NOMO-1 (cell line): ENCODE results near the gene PLEKHB1.
A peak's percentile ranks its signal among the peaks of the same experiment; 100 is the strongest.

Experiments
- DNase-seq, 2 experiments: peaks; one replicate each; lab custom pipeline; 2025; ENCODE audit not compliant: unreplicated experiment in 2 of 2; lab: John Stamatoyannopoulos, UW

Gene PLEKHB1, protein sequence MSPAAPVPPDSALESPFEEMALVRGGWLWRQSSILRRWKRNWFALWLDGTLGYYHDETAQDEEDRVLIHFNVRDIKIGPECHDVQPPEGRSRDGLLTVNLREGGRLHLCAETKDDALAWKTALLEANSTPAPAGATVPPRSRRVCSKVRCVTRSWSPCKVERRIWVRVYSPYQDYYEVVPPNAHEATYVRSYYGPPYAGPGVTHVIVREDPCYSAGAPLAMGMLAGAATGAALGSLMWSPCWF

DNA sequence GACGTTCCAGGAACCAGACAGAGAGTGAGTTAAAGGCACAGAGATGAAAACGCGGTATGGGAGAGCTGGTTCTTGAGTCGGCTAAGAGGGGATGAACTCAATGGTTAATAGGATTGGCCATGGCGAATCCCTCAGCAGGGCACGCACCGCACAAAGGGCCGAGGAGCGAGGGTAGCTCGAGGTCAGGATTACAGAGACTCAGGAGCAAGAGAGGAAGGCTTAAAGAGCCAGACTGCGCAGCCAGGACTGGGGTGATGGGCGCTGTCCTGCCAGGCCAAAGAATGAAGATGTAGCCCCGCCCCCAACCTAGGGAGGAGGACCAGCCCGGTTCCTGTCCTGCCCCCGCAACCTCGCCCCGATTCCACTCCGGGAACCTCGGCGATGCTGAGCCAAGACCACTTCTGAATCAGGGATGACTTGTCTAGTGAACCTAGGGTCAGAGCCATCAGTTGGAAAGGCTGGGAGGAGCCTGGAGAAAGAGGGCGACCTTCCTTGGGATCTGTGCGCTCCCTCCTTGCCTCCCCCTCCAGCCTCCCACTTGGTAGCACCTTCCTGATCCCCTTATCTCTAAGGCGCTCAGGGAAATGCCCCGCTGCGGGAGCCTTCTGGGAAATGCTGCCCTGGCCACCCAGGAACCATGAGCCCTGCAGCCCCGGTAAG lies at the start of gene PLEKHB1:
PLEKHB1 (plus strand) TSS at position 610 of the 660 bp plus-strand sequence; CDS start at position 638, 28 bp downstream.
- DNase-seq = no peak

DNA sequence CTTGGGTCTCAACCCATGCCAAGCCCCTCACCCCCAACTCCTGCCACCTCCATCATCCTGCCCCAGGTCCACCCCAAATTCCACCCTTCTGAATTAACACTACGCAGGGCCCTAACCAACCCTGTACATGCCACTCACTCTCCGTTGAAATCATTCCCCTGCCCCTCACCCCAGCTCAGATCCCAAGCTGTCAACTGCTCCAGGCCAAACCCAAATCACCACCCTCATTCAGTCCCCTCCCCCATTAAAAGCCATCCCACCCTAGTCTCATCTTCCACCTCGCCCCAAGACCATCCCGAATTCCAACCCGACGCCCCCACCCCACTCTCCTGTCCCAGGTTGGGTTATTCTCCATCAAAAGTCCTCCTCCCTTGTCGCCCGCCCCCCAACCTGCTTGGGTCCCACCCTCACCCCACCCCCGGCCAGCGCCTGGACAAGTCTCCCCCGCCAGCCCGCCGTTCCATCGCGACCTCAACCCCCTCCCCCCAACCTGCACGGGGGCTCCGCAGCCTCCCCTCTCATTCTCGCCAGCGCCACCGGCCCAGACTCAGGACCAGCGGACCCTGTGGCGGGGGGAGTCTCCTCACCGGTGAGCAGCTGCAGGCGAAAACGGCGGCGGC lies 48.9 kb upstream of the PLEKHB1 start:
- no peak for DNase-seq

DNA sequence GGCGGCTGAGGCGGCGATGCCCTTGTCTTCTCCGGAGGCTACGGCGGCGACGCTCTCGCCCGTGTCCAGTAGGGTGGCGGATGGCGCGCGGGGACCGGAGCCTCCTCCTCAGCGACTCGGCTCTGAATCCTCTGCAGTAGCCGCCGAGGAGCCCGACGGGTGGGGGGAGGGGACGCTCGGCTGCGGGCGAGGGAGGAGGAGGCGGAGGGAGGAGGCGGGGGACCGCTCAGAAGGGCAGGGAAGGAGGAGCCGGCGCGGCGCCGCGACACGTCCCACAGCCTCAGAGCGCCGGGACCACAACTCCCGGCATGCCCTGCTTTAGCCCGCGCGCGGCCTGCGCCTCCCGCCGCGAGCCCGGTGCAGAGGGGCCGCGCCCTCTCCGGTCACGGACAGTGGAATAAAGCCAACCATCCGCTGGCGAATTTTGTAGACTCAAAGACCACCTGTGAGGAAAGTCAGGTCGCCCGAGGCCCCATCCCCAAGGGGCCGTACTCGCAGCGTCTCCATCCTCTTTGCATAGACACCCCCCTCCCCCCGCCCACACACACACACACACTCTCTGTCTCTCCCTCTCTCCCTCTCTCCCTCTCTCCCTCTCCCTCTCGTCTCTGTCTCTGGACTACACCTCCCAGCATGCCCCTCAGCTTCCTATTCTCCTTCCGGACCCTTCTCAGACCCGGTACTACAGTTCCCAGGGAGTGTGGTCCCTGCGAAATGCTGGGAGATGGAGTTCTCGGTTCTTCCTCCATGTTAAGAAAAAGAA lies 48.2 kb upstream of the PLEKHB1 start, which contains the start of gene FAM168A:
FAM168A (minus strand) TSS at position 157 of the 763 bp plus-strand sequence. CDS start 129,638 bp downstream, outside the sequence.
- peak; percentile 93 for DNase-seq

DNA sequence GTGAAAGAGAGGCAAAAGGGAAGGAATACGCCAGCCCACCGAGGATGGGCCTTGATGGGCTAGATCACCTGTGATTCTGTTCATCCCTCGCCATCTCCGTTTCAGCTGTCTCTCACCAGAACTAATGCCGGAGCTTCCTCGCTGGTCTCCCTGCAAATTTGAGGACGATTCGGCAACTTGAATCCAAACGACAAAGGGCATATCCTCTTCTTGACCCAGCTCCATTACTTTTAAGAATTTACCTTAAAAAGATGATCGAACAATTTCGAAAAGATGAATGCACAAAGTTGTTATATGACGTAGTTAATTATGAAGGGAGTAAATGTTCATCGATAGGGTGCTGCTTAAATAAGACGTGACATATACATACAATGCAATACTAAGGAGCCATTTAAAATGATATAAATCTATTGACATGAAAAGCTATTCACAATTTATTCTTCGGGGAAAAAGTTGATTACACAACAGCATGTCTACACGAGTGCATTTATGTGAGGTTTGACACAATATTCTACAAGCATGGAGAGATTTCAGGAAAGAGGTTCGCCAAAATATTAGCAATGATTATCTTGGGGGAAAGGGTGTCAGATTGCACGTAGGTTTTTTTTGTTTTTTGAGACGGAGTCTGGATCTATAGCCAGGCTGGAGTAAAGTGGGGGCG lies 47.5 kb upstream of the PLEKHB1 start:
- DNase-seq = peak in 1 of 2 experiments; percentile 68

DNA sequence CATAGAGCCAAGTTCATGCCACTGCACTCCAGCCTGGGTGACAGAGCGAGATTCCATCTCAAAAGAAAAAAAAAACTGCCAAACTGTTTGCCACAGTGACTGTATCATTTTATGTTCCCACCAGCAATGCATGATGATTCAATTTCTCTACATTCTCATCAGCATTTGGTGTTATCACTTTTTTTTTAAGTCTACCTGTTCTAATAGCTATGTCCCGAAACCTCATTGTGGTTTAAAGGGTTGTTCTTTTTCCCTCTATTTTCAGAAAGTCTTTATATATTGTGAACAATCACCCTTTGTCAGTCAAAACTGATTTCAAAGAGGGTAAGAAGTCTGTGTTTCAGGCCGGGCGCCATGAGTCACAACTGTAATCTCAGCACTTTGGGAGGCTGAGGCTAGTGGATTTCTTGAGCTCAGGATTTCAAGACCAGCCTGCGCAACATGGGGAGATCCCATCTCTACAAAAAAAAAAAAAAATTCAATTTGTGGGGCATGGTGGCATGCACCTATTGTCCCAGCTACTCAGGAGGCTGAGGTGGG lies 33.7 kb upstream of the PLEKHB1 start:
- no peak for DNase-seq

DNA sequence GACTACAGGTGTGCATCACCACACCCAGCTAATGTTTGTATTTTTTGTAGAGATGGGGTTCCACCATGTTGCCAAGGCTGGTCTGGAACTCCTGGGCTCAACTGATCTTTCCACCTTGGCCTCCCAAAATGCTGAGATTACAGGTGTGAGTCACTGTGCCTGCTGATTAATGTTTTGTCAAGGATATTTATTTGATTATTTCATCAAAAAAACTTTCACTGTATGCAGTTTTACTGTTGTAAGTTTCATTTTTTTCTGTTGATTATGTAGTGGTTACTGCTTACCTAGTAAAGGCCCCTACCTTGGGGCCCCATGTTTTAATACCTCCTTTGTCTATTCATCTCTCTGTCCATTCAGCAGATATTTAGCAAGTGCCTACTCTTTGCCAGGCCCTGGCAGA lies 31.8 kb upstream of the PLEKHB1 start:
- DNase-seq = no peak

DNA sequence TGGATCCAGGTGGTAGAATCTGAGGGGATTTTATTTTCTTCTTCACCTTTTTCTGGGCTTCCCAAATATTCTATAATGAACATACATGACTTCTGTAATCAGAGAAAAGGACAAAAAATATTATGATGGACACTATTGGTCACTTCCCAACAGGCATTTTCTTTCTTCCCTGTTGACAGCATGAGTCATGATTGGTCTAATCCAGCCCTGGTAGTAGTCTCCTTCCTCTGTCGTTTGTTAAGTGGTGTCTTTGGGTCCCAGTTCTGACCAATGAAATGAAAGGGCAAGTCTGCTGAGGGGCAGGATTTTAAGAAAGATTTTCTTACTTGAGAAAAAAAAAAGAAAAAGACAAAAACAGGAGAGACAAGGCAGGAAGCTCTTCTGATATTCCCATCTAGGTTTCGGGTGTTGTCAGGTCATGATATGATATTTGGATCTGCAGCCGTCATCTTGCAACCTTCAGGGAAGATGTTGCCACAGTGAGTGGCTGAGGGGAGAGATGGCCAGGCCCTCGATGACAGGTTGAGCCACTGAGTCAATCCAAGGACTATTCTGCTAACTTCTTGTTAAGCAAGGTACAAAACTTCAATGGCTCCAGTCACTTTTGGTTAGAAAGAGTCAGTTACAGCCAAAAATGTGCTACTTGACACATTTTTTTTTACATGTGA lies 23.3 kb upstream of the PLEKHB1 start:
- DNase-seq = no peak

DNA sequence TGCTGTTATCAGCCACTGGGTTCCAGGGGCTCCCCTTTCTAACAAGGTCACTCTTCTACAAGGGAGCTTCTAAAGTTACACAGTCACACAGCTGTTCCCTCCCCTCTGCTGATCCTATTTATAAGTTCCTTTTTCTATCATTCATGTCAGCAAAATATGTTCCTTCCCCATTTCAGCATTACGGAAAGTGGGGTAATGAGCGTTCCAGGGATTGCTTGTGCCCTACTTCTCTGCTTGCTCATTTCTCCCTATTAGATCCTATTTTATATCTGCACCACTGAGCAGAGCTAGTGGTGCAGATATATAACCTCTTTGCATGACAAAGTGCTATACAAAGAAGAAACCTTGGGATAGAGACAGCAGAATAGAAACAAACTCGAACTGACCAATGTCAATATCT lies 22.7 kb upstream of the PLEKHB1 start:
- peak; percentile 60 to 92 for DNase-seq

DNA sequence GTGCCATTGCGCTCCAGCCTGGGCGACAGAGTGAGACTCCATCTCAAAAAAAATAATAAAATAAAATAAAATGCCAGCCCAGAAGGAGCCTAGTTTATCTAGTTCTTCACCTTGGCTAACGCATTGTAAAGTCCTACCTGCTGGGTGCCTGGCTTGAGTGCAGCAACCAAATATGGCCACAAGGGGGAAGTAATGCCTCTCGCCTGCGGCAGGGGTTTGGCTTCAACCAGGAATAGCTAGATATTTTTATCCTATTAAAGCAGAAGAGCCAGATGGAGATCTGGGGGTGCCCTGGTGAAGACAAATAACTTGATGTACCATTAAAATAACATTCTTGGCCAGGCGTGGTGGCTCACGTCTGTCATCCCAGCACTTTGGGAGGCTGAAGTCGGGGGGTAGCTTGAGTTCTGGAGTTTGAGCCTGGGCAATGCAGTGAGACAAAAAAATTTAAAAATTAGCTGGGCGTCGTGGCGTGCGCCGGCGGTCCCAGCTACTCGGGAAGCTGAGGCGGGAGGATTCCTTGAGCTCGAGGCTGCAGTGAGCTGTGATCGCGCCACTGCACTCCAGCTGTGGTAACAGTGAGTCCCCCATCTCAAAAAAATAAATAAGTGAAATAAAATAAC lies 20.6 kb upstream of the PLEKHB1 start:
- peak; percentile 61 to 70 for DNase-seq

DNA sequence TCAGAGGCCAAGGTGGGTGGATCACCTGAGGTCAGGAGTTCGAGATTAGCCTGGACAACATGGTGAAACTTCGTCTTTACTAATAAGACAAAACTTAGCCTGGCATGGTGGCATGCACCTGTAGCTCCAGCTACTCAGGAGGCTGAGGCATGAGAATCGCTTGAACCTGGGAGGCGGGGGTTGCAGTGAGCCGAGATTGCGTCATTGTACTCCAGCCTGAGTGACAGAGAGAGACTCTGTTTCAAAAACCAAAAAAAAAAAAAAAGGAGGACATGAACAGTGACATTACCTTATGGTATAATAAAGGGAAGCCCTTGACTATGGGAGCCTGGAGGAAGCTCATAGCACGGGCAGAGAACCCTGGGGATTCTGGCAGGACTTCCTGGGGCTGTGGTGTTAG lies 16.5 kb upstream of the PLEKHB1 start:
- no peak for DNase-seq

DNA sequence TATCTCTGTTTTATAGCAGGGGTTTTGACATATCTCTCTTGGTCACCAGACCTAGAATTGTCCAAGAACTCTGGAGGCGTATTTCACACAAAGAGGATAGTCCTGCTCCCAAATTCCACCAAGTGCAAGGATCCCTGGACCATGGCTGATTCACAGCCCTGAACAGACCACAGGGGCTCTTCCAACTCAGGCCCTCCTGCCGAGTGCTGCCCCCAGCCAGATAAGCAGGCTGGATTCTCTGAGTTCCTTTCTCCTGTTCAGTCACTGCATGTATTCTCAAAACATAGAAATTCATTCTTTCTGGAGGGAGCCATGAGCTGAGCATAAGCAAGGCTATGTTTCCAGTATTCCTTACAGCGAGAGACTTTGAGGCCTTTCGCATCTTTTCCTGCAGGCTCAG lies 13.4 kb upstream of the PLEKHB1 start:
- no peak for DNase-seq

DNA sequence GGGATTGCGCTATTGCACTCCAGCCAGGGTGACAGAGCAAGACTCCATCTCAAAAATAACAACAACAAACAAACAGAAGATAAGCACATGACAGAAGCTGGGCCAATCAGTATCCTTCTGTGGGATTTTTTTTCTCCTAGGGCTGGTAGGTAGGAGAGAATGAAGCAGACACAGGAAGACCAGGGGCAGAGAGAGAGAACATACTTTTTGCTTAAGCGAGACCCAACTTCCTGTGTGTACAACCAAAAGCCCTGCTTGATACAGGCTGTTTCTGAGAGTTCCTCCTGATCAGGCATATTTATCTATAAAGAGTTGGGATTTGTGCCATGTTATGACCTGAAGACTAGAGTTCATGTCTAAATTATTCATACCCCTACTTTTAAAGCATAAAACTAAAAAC lies 12.4 kb upstream of the PLEKHB1 start:
- DNase-seq = no peak

DNA sequence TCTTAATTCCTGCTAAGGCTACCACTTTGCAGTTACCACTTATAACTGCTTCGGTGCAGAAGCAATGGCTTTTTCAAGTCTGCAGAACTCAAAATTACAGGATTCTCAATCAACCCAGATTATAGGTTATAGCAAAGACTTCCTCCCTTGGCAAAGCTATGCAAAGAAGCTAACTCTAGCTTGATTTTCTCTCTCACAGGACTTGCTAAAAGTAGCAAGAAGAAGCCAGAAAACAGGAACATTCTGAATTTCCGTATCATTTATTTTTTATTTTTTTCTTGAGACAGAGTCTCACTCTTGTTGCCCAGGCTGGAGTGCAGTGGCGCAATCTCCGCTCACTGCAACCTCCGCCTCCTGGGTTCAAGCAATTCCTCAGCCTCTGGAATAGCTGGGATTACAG lies 10.7 kb upstream of the PLEKHB1 start:
- no peak for DNase-seq

DNA sequence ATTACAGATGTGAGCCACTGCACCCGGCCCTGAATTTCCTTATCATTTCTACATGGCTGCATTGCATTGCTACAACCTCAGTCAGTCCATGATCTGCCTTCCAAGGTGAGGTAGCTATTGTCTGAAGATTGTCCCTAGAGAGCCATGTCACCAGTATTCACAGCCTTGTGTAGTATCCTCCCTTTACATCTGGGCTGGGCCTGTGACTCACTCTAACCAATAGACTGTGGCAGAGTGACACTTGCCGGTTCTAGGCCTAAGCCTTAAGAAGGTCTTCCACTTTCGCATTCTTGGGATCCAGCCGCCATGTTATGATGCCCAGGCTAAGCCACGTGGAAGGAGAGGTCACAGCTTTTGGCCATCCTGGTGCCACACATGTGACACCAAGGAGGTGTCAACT lies 10.1 kb upstream of the PLEKHB1 start:
- DNase-seq = no peak

DNA sequence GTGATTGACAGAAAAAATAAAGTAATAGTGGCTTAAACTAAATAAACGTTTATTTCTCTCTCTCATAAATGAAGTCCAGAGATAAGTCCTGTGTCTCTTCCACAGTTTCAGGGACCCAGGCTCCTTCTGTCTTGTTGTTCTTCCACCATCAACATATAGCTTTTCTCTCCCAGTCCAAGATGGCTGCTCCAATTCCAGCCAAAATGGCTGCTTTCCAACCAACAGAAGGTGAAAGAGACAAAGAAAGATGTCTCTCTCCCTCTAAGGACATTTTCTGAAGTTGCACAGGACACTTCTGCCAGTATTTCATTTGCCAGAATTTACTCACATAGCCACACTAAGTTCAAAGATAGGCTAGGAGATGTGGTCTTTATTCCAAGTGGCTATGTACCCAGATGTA lies 9.4 kb upstream of the PLEKHB1 start:
- DNase-seq = no peak

DNA sequence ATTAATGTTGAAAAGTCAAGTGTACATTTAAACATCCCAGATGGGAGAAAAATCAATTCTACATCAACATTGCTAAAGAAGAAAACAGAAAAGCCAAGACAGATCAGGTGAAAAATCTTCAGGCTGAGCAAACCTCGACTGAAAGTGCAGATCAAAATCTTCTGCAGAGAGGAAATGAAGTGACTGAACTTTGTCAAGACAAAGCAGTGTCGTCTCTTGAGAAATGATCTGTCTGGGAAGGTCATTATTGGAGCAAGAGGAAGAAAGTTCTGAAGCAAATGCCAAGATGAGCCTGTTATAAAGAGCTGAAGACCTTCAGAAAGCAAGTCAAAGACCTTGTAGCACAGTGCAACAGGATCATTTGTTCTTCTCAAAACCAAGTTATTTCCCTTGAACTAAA lies 5.8 kb upstream of the PLEKHB1 start:
- DNase-seq = no peak

DNA sequence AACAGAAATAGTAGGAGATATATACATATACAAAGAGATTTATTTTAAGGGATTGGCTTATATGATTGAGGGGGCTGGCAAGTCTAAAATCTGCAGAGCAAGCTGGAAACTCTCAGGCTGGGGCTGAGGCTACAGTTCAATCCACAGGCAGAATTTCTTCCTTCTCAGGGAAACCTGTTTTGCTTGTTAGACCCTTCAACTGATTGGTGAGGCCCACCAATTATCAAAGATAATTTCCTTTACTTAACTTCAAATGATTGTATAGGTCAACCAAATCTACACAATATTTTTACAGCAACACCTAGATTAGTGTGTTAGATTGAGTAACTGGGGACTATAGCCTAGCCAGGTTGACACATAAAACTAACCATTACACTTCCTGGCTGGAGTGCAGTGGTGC lies 4.7 kb upstream of the PLEKHB1 start:
- DNase-seq = no peak

DNA sequence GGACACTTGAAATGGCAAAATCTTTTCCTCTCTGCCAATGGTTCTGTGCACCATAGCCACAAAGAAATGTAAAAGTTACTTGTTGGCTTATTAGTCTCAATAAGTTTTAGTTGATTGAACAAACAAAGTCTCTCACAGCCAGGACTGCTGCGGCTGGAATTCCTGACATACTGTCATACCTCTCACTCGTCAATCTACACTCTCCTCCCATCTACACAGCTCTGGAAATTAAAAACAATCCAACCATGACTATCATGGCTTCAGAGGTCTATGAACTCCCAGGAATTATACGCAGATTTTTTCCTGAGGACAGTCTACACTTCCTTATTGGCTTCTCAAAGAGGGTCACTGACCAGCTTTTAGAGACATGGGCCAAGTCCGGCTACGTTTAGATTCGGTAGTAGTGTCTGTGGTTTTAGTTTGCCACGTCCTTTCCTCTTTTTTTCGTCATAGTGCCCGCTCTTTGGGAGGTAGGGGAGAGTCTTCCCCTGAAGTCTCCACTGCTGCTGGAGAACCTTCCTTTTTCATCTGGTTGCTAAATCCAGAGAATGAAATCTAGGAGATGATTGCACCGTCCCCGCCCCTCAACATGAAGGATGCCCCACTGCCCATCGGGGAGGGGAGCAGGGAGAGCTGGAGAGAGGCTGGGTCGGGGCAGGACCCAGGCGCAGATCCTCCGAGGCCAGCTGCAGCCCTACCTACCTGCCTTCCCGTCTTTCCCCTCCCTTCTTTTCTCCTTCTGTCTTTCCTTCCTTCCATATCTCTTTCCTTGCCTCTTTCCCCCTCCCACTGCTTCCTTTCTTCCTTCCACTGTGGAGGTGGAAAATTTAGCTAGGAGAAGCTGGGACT lies 1.0 kb upstream of the PLEKHB1 start:
- DNase-seq = peak; percentile 7 to 22
